ENCODE measurements around the gene KLHL26.

KLHL26 gene

GRCh38 chr19:18704971-18705370 lies 68.1 kb downstream of the KLHL26 start:
- no peak overlapping the region for H3K4me3 ChIP-seq (ENCODE audit: low read depth, low read length)
- no peak for TF ChIP-seq CTCF (IDR thresholded peaks at IDR 0.05; ENCODE audit: borderline replicate concordance, insufficient read depth, low read depth, low read length)

GRCh38 chr19:18708452-18709231 lies 71.8 kb downstream of the KLHL26 start:
- no peak for TF ChIP-seq CTCF (IDR thresholded peaks at IDR 0.05; ENCODE audit: borderline replicate concordance, insufficient read depth, low read depth, low read length)
- H3K4me3 ChIP-seq (ENCODE audit: low read depth, low read length): no peak overlapping the region

- no peak for TF ChIP-seq CTCF (IDR thresholded peaks at IDR 0.05; ENCODE audit: borderline replicate concordance, insufficient read depth, low read depth, low read length)
- no peak overlapping the region for H3K4me3 ChIP-seq (ENCODE audit: low read depth, low read length)
Measured at GRCh38 chr19:18709546-18709945, 72.7 kb downstream of the KLHL26 start.

- no peak overlapping the region for H3K4me3 ChIP-seq (ENCODE audit: low read depth, low read length)
- TF ChIP-seq CTCF (IDR thresholded peaks at IDR 0.05; ENCODE audit: borderline replicate concordance, insufficient read depth, low read depth, low read length): no peak
Measured at GRCh38 chr19:18710186-18710585, 73.4 kb downstream of the KLHL26 start.

GRCh38 chr19:18710996-18711751 lies 74.3 kb downstream of the KLHL26 start:
- no peak for TF ChIP-seq CTCF (IDR thresholded peaks at IDR 0.05; ENCODE audit: borderline replicate concordance, insufficient read depth, low read depth, low read length)
- no peak overlapping the region for H3K4me3 ChIP-seq (ENCODE audit: low read depth, low read length)

- no peak for TF ChIP-seq CTCF (IDR thresholded peaks at IDR 0.05; ENCODE audit: borderline replicate concordance, insufficient read depth, low read depth, low read length)
Measured at GRCh38 chr19:18711893-18712292, 75.1 kb downstream of the KLHL26 start.

GRCh38 chr19:18712981-18713380 lies 76.2 kb downstream of the KLHL26 start:
- TF ChIP-seq CTCF (IDR thresholded peaks at IDR 0.05; ENCODE audit: borderline replicate concordance, insufficient read depth, low read depth, low read length): no peak
- no peak overlapping the region for H3K4me3 ChIP-seq (ENCODE audit: low read depth, low read length)

More at GRCh38 chr19:18711893-18712292, 75.1 kb downstream of the KLHL26 start:
- no peak overlapping the region for H3K4me3 ChIP-seq (ENCODE audit: low read depth, low read length)

Measured in GM12875 (cell line).